Loucy (cell line): ENCODE measurements around the gene RGS16.

ENCODE experiments used
- EZH2phosphoT487 ChIP-seq: fragments of 200-600 bp; IDR thresholded peaks from 2 replicates; pipeline ENCODE4 v1.6.1; 2018; ENCODE audit warnings: antibody characterized with exemption, mild to moderate bottlenecking, moderate library complexity, borderline replicate concordance
- TF ChIP-seq, protein P1 (sequence below): fragments of 200-600 bp; sonication (generic); conservative IDR thresholded peaks from 2 replicates; pipeline ENCODE4 v1.5.1; 2014; ENCODE audit warnings: mild to moderate bottlenecking, antibody characterized with exemption, low read length

DNA sequence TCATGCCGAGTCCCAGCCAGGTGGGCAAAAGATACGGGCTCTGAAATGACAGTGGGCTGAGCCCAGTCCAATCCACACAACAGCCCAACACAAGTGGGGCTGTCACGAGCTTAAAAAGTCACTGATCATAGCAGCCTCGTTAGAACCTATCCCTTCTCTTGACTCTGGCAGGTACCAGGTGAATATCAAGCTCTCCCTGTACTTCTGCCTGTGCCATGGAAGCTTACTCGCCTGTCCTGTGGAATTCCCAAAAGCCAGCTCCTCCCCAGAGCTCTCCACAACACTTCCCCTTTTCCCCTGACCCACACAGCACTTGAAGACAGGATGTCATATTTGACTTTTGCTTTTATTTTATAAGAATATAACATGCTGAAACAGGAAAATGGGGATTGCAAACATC, 5.9 kb downstream of the RGS16 start:
- TF ChIP-seq, protein P1, sequence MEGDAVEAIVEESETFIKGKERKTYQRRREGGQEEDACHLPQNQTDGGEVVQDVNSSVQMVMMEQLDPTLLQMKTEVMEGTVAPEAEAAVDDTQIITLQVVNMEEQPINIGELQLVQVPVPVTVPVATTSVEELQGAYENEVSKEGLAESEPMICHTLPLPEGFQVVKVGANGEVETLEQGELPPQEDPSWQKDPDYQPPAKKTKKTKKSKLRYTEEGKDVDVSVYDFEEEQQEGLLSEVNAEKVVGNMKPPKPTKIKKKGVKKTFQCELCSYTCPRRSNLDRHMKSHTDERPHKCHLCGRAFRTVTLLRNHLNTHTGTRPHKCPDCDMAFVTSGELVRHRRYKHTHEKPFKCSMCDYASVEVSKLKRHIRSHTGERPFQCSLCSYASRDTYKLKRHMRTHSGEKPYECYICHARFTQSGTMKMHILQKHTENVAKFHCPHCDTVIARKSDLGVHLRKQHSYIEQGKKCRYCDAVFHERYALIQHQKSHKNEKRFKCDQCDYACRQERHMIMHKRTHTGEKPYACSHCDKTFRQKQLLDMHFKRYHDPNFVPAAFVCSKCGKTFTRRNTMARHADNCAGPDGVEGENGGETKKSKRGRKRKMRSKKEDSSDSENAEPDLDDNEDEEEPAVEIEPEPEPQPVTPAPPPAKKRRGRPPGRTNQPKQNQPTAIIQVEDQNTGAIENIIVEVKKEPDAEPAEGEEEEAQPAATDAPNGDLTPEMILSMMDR = no peak
- no peak for TF ChIP-seq EZH2phosphoT487
